Muscle of leg (tissue), 11 donors: ENCODE results near the gene CHKA. TPM values are rescaled to one million over a fixed set of nuclear protein-coding genes. Genes with fewer than 3 reads are reported as not detected.
A peak's percentile ranks its signal among the peaks of the same experiment; 100 is the strongest.

ENCODE experiments used
- DNase-seq: peaks from one replicate; pipeline ENCODE4 v3.0.0; 2013
- H3K27ac ChIP-seq: one replicate; pipeline ENCODE4 v1.5.1; 2013; ENCODE audit warnings: mild to moderate bottlenecking, low read length, control low read depth
- H3K27me3 ChIP-seq: one replicate; pipeline ENCODE4 v1.6.1; 2013; ENCODE audit warnings: low read length; ENCODE audit not compliant: control insufficient read depth, insufficient read depth
- H3K36me3 ChIP-seq: one replicate; pipeline ENCODE4 v1.6.1; 2013; ENCODE audit warnings: low read length; ENCODE audit not compliant: control insufficient read depth, insufficient read depth
- H3K4me1 ChIP-seq: one replicate; pipeline ENCODE4 v1.6.1; 2013; ENCODE audit warnings: low read length; ENCODE audit not compliant: control insufficient read depth, insufficient read depth
- H3K4me3 ChIP-seq: one replicate; pipeline ENCODE4 v1.5.1; 2013; ENCODE audit warnings: low read length, control low read depth
- H3K9me3 ChIP-seq: replicated peaks from 2 replicates; pipeline ENCODE4 v1.6.1; 2013; ENCODE audit warnings: low read depth, low read length; ENCODE audit not compliant: control insufficient read depth
- WGBS: methylation state at CpG from one replicate; pipeline ENCODE4 v1.1.5; 2013; ENCODE audit warnings: missing lambda C conversion rate; ENCODE audit not compliant: insufficient coverage; 5-methylcytosine and 5-hydroxymethylcytosine counted together
- polyA plus RNA-seq, 8 donors: library from polyadenylated mRNA; unstranded; fragments of 120-200 nt; gene quantifications; one replicate each; pipeline versions ENCODE4 v1.2.1 to v1.2.3, GENCODE V29; 2013; ENCODE audit warnings: inconsistent platforms in 1 of 8, low replicate concordance in 1 of 8; ENCODE audit not compliant: insufficient read length in 8 of 8, insufficient read depth in 1 of 8
- total RNA-seq: library from RNA; stranded (reverse); fragments of 120-200 nt; gene quantifications from one replicate; pipeline ENCODE4 v1.2.4, GENCODE V29; 2013

CHKA gene
- total and polyA plus RNA-seq, 9 donors, result 9.6 to 25.7 (median 13.4) TPM

DNA sequence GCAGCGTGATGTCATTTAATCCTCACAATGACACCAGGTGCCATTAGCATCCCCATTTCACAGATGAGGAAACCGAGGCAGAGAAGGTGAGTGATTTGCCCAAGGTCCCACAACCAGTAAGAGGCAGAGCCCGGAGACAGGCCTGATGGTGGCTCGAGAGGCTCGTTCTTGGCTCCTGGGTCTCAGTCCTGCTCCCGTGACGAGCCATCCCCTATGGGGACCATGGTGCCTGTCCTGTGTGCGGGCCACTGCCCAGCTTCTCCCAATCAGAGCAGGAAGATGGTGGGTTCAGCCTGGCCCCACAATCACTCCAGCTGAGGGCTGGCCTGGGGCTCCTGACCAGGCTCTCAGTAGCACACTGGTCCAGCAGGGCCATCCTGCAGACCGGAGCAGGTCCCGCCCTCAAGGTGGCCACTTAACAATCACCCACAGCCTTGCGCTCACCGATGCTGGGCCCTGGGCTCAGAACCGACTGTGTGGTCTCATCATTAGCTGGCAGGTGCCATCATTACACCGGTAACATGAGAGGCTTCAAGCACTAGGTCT, 107.5 kb downstream of the CHKA start:
- Histone ChIP-seq H3K4me3 (no peak overlapping the region), H3K27ac (no peak overlapping the region), H3K36me3 (no peaks in the 10 kb centered on the region), H3K9me3 (no peaks in the 10 kb centered on the region), H3K4me1 (peaks cover 62% of the 10 kb centered on the region), H3K27me3 (no peaks in the 10 kb centered on the region)
- DNase-seq, result no peak
- WGBS, result 83% methylated on average over 13 of the region's 14 CpGs

DNA sequence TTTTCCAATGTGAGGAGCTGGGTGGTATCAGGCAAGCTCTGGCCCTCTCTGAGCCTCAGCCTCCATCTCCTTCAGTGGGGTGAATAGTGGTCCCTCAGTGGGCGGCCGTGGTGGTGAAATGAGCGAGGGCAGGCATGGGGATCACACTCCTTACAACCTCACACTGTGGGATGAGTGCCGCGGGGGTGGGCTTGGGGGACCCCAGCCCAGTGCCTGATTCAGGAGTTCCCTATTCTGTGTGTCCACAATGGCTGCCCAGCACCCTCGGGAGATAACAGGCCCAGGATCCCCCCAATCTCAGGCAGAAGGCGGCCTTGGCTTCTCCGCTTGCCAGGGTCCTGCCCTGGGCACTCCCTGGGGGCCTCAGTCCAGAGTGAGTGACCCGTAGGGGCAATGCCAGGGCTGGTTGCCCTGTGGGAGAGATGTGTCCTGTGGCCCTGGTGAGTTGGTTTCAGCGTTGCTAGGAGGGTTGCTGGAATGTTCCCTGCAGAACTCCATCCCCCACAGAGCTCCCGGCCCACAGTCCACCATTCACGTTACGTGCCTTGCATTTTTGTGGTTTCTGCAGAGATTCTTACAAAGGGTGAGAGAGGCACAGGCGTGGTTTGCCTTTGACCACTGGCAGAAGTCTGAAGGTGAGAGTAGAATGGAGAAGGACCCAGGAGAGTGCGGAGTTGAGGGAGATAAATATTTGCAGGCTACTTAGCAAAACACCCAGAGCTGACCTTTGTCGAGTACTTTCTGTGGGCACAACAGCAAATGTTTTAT, 108.2 kb downstream of the CHKA start:
- no peaks in the 10 kb centered on the region for H3K9me3 ChIP-seq
- WGBS, result 80% methylated on average over 6 of the region's 16 CpGs

GRCh38 chr11:68012044-68012842, 108.9 kb downstream of the CHKA start:
- no peak for DNase-seq
- Histone ChIP-seq H3K27ac (no peak overlapping the region), H3K36me3 (no peaks in the 10 kb centered on the region), H3K27me3 (no peaks in the 10 kb centered on the region), H3K4me1 (peaks cover 75% of the 10 kb centered on the region), H3K9me3 (no peaks in the 10 kb centered on the region), H3K4me3 (no peak overlapping the region)
- WGBS, result 90% methylated on average over 10 of the region's 17 CpGs

More for the DNA sequence above, 108.2 kb downstream of the CHKA start:
- no peak for DNase-seq
- H3K4me3 ChIP-seq, result no peak overlapping the region
- no peaks in the 10 kb centered on the region for H3K27me3 ChIP-seq
- no peaks in the 10 kb centered on the region for H3K36me3 ChIP-seq
- peaks cover 69% of the 10 kb centered on the region for H3K4me1 ChIP-seq
- H3K27ac ChIP-seq, result no peak overlapping the region

DNA sequence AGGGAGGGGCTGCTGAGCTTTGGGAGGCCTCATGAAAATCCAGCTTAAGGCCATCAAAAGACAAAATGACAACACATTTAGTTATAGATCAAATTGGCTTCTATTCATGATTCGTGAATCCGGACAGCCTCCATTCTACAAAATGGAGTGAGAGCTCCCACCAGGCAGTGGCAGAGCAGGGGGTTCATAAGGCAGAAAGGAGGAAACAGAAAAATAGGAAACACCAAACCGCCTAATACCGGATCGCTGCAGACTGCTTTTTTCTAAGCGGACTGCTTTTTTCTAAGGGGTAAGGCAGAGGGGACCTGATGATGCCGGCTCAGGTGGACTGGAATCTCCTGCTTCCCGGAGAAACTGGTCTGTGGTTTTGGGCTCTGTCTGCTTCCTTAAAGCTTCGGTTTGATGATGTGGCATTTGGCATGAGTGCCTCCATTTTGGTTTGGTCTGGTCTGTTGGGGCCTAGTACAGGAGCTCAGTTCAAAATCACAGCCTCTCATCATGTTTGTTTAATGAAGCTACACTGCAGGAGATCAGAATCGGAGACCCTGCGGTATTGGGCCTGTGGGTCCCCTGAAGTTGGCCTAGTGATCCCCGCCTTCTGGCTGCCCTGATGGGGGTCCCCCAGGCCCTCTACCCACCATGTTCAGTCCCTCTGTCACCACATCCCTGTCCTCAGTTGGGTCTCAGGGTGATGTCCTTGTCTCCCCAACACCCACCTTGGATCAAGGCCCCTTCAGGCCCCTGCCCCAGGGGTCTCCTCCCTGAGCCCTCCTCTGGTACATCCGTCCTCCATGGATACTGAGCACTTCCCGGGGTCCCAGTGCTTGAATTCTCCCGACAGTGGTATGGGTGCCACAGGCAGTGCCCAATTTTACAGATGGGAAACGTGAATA, 109.9 kb downstream of the CHKA start:
- no peaks in the 10 kb centered on the region for H3K9me3 ChIP-seq
- no peak overlapping the region for H3K4me3 ChIP-seq
- peak overlapping the region; percentile 88 for H3K27ac ChIP-seq
- WGBS, result 75% methylated on average over 11 of the region's 16 CpGs
- peaks cover 67% of the 10 kb centered on the region for H3K4me1 ChIP-seq
- peak; percentile 33 for DNase-seq
- no peaks in the 10 kb centered on the region for H3K36me3 ChIP-seq
- no peaks in the 10 kb centered on the region for H3K27me3 ChIP-seq

DNA sequence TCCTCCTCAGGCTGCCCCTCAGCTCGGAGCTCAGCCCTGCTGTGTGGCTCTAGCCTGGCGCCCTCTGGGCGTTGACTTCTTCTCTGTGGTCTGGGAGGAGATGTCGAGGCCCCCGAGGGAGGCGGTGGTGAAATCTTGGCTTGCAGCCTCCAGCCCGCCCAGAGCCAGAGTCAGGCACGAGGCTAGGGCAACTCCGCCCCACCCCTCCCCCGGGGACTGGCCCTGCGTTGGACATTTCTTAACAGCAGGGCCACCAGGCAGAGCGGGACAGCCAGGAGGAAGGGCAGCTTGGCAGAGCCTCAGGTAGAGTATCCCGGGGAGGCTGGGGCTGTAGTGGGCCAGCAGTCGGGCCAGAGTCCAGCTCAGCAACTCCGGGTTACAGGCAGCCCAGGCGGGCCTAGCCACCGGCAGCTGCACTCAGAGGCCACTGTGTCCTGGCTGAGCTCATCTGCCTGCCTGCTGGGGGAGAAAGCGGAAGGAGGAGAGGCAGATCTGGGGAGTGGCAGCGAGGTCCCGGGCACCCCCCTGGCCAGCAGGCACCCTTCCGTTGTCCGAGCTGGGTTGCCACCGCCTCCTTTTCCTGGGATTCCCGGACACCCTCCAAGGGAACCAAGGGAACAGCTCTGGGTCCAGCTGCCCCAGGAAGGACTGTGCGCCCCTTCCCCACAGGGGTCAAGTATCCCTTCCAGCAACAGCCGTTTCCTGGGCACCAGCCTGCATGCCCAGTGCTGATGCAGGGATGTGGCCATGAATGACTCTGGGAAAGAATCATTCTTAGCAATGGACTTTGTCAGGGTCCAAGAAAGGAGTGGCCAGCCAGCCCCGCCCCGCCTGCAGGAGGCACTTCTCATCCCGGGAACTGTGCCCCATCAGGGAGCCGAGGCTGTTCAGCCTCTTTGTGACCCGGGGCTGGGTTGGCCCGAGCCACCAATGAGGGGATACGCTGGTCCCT, 110.8 kb downstream of the CHKA start, which contains the start of gene ALDH3B1:
TSS of gene ALDH3B1 (plus strand) at position 238 of the 952 bp plus-strand sequence. CDS start 4,971 bp downstream, outside the sequence.
- peak; percentile 77 for DNase-seq
- WGBS, result 28% methylated on average over 28 of the region's 33 CpGs
- no peaks in the 10 kb centered on the region for H3K36me3 ChIP-seq

GRCh38 chr11:68009391-68010089, 111.6 kb downstream of the CHKA start:
- H3K36me3 ChIP-seq, result no peaks in the 10 kb centered on the region
- DNase-seq, result no peak
- peak overlapping the region; percentile 88 for H3K27ac ChIP-seq
- H3K4me1 ChIP-seq, result peaks cover 64% of the 10 kb centered on the region
- WGBS, result 57% methylated on average over 9 of the region's 12 CpGs
- H3K27me3 ChIP-seq, result peaks cover under 1% of the 10 kb centered on the region
- H3K9me3 ChIP-seq, result no peaks in the 10 kb centered on the region
- H3K4me3 ChIP-seq, result no peak overlapping the region

More for the DNA sequence above, 110.8 kb downstream of the CHKA start, which contains the start of gene ALDH3B1:
- H3K27me3 ChIP-seq, result no peaks in the 10 kb centered on the region
- H3K27ac ChIP-seq, result peak within 1 kb of the TSS; percentile 88
- peaks cover 67% of the 10 kb centered on the region for H3K4me1 ChIP-seq
- peak within 1 kb of the TSS; percentile 24 for H3K4me3 ChIP-seq
- no peaks in the 10 kb centered on the region for H3K9me3 ChIP-seq

GRCh38 chr11:68008381-68009337, 112.5 kb downstream of the CHKA start:
- DNase-seq, result peak; percentile 58
- no peaks in the 10 kb centered on the region for H3K36me3 ChIP-seq
- WGBS, result 78% methylated on average over 17 of the region's 27 CpGs
- no peaks in the 10 kb centered on the region for H3K9me3 ChIP-seq
- peaks cover 4% of the 10 kb centered on the region for H3K27me3 ChIP-seq
- H3K4me1 ChIP-seq, result peaks cover 60% of the 10 kb centered on the region
- H3K27ac ChIP-seq, result peak overlapping the region; percentile 59
- no peak overlapping the region for H3K4me3 ChIP-seq
